Endothelial cell of hepatic sinusoid (primary cell): ENCODE results near the gene GGT1.
"Not testable (repeated sequence)": the region's sequence is repeated elsewhere in the genome, so short reads cannot be mapped to it uniquely, and the experiment has no call there.

Experiments
- in situ Hi-C: cut with HindIII; loops from 2 replicates; pipeline ENCODE4 v1.10.0; 2017; ENCODE audit warnings: low sequenced_read_pairs

GGT1 gene

GRCh38 chr22:24583221-24584165 lies 19.5 kb upstream of the GGT1 start:
- in situ Hi-C loops, result no loop called here

GRCh38 chr22:24584166-24584790 lies 18.7 kb upstream of the GGT1 start:
- in situ Hi-C loops, result no loop called here

- in situ Hi-C loops, result no loop called here
These were observed 18.1 kb upstream of the GGT1 start for GRCh38 chr22:24584871-24585411.

GRCh38 chr22:24585461-24585860 lies 17.5 kb upstream of the GGT1 start:
- in situ Hi-C loops, result no loop called here

- in situ Hi-C loops, result no loop called here
These were observed 17.0 kb upstream of the GGT1 start for GRCh38 chr22:24585927-24586546.

GRCh38 chr22:24587251-24587650 lies 15.7 kb upstream of the GGT1 start:
- in situ Hi-C loops, result no loop called here

- in situ Hi-C loops, result no loop called here
These were observed 15.0 kb upstream of the GGT1 start for GRCh38 chr22:24587948-24588347.

GRCh38 chr22:24588381-24588756 lies 14.6 kb upstream of the GGT1 start:
- in situ Hi-C loops, result no loop called here

GRCh38 chr22:24588757-24589481 lies 14.1 kb upstream of the GGT1 start:
- in situ Hi-C loops, result no loop called here

GRCh38 chr22:24589518-24590030 lies 13.4 kb upstream of the GGT1 start:
- in situ Hi-C loops, result no loop called here

GRCh38 chr22:24590596-24591173 lies 12.3 kb upstream of the GGT1 start:
- in situ Hi-C loops, result no loop called here

GRCh38 chr22:24591286-24591830 lies 11.6 kb upstream of the GGT1 start:
- in situ Hi-C loops, result no loop called here

GRCh38 chr22:24592058-24592850 lies 10.7 kb upstream of the GGT1 start:
- in situ Hi-C loops, result no loop called here

GRCh38 chr22:24592851-24593558 lies 10.0 kb upstream of the GGT1 start, which contains the start of gene LRRC75B:
Gene LRRC75B (minus strand): TSS chr22:24593073. CDS start chr22:24593039, 34 bp downstream.
- in situ Hi-C loops, result no loop called here

- in situ Hi-C loops, result not testable (repeated sequence)
These were observed 9.5 kb upstream of the GGT1 start for GRCh38 chr22:24593559-24593835.

- in situ Hi-C loops, result no loop called here
These were observed 9.0 kb upstream of the GGT1 start for GRCh38 chr22:24593836-24594568.

- in situ Hi-C loops, result no loop called here
These were observed 8.3 kb upstream of the GGT1 start for GRCh38 chr22:24594569-24595120.

- in situ Hi-C loops, result no loop called here
These were observed 7.8 kb upstream of the GGT1 start for GRCh38 chr22:24595228-24595627.
